GM21717 (cell line): Measurements from ENCODE around the gene C16orf89.
"Not testable (repeated sequence)": the region's sequence is repeated elsewhere in the genome, so short reads cannot be mapped to it uniquely, and the experiment has no call there.

Experiments
- ATAC-seq: cut with Tn5 transposase; IDR thresholded peaks from one replicate; pipeline ENCODE4 v1.9.1; 2021; ENCODE audit warnings: mild to moderate bottlenecking, moderate library complexity; ENCODE audit not compliant: unreplicated experiment

C16orf89 gene

DNA sequence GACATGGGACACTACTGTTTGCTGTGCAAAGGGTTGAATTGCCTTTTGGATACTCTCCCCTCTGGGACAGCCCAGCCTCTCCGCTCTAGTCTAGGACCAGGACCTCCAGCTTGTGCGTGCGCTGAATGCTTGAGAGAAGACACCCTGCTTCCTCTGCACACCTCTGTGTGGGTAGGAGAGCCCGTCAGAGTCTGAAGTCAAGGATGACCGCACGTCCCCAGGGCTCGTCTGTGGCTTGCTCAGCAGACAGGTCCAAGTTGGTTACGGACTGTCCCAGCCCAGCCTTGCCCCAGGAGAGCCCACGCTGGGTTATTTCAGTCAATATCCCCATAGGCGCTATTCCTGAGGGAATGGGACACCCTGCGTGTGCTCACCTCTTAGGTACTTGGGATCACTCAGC, 3.7 kb downstream of the C16orf89 start:
- ATAC-seq = peak; percentile 47

DNA sequence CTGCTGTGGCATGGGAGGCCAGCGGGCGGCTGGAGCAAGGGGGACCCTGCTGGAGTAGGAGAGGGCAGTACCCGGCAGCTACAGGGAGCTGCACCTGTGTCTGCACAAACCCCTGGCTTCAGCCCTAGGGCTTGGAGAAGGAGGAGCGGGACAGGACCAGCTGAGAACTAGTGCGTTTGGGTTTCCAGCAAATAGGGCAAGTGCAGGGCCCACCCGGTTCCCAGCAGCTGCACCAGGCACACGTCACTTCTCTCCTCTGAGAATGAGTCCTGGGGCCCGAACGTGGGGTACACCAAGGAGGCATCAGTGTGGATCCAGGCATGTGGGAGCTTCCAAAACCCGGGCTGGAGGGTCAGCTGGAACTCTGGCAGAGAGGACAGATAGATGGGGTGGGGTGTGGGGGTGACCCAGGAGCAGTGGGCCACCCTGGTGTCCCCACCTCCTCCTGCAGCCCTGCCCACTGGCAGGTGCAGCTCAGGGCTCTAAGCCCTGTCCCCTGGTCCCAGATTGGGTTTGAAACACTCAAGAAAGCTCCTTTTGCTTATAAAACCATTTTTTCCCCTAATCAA, 5.6 kb downstream of the C16orf89 start:
- no peak for ATAC-seq

DNA sequence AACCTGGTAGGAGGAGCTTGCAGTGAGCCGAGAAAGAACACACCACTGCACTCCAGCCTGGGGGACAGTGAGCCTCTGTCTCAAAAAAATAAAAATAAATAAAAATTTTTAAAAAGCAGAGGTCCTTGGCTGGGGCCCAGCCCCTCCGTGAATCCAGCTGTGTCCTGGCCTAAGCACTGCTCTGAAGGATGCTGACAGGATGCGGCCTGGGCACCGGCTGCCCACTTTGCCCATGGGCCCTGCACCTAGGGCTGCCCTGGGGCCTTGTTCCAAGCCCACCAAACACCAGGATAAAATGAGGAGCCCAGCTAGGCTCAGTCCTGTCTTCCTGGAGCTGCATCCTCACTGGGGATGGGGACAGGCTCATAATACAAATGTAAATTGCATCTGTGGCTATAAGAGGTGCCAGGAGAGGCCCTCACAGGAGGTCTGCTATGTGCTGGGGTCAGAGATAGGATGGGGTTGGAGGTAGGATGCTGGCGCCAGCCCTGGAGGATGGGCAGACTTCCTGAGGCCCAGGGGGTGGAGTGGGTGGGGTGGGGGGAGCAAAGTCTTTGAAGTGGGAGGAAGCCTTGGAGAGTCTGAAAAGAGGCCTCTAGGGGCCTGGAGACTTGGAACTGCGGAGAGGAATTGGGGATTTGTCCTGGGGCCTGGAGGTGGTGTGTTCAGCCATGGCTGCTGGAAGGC, 6.2 kb downstream of the C16orf89 start:
- ATAC-seq = no peak

DNA sequence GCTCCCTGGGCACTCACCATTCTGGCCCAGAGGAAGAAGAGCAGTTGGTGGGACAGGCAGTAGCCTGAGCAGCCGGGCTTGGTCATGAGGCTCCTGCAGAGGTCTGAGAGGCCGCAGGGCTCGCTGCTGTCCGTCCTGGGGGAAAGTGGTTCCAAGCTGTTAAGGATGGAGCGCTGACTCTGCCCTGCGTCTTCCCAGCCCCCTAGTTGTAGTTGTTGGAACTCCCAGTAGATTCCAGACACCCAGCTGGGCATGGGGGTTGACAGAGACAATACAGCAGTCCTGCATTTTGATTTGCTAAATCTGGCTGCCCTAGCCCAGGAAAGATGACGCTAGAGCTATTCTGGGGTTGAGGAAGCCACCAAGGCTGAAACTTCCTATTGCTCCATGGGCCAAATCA, 7.3 kb downstream of the C16orf89 start:
- no peak for ATAC-seq

DNA sequence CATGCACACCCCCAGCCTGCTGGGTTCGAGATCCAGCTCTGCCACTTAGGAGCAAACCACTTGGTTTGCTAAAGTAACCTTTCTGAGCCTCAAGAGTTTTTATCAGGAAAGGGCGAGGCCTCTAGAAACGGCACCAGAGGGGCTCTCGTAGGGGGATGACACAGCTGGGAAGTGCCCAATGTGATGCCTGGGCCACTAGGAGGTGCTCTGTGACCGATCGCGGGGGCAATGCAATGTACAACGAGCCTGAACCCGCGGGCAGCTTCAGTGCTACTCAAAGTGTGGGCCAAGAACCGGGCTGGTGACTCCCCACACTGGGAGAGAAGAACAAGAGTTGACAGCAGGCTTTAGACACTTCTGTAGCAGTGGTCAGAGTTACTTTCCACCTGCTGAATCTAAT, 9.4 kb downstream of the C16orf89 start:
- no peak for ATAC-seq

DNA sequence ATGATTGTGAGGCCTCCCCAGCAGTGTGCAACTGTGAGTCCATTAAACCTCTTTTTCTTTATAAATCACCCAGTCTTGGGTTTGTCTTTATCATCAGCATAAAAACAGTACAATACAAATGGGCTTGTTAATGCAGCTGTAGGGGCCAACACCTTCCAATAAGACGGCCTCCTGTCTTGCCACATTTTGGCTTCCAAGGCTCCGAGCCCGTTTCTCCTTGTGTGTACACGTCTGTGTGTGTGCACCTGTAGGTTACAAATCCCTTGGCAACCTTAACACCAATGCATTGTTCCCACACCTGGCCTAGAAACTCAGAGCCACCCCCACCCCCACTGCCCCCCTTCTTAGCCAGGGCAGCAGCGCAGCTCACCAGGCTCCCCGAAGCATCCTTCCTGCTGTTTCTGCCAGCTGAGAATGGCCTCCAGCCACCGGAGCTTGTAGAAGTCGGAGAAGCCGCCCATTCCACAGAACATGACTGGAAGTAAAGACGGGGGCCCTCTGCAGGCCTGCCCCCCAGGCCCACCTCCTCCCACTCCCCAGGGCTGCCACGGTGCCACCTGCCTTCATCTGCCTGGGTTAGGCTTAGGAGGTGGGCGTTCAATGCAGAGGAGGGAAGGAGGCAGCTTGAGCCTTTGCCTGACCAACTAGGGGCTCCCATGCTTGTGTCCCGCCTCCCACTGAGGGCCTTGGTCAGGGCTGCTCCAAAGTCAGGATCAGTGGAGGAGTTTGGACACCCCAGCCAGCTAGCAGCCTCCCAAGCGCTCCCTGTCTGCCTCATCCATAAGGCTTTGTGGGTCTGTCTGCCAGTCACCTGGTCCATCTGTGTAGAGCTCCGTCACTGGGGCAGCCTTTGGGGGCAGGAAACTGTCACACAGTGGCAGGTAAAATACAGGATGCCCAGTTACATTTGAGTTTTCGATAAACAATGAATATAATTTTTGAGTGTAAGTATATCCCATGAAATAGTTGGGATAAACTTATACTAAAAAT, 10.6 kb downstream of the C16orf89 start:
- no peak for ATAC-seq

DNA sequence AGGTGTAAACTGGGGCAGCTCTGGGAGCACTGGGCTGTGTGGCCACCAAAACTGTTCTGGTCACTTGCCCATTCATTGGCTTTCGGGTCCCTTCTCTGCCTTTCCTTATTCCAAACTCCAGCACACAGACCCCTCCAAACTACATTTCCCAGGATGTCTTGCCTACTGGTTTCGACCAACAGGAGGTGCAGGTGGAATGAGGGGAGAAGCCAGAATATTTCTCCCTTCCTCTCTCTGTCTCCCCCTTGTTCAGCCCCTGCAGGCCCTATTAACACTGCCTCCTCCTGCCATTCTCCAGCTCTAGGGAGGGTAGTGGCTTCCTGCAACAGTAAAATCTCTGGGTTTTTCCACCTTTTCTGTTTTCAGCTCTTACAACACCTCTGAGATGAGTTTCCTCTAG, 18.8 kb downstream of the C16orf89 start:
- ATAC-seq = no peak

DNA sequence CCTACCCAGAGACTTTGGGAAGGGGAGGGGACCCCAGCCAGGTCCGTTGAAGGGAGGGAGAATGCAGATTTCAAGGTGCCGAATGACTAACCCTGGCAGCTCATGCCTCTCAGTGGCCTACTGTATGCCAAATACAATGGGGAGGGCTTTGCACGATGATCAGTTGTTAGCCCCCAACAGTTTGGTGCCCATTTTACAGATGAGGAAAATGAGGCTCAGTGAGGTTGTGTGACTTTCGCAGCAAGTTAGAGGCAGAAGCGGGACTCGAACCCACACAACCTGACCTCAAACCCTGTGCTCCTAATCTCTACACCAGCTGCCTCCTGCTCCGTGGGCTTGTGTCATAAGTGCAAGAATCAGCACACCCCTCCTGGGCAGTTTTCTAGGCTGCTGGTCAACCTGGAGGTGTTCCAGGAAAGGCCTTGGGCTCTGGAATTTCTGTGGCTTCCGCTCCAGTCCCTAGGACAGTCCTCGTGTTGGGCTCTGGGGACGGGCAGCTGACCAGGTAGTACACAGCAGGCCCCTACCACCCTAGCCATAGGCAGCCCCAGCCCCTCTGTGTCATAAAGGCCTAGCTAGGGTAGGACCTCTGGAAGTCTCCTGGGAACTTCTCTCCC, 20.1 kb downstream of the C16orf89 start:
- ATAC-seq = no peak

DNA sequence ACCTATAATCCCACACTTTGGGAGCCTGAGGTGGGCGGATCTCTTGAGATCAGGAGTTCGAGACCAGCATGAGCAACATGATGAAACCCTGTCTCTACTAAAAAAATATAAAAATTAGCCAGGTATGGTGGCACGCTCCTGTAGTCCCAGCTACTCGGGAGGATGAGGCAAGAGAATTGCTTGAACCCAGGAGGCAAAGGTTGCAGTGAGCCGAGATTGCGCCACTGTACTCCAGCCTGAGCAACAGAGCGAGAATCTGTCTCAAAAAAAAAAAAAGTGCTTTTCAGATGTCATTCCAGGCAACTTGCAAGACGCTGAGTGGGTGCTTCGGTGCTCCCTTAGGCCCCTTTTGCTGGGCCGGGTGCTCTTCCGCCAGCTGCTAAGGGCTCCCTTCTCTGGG, 21.2 kb downstream of the C16orf89 start:
- ATAC-seq = not testable (repeated sequence)

DNA sequence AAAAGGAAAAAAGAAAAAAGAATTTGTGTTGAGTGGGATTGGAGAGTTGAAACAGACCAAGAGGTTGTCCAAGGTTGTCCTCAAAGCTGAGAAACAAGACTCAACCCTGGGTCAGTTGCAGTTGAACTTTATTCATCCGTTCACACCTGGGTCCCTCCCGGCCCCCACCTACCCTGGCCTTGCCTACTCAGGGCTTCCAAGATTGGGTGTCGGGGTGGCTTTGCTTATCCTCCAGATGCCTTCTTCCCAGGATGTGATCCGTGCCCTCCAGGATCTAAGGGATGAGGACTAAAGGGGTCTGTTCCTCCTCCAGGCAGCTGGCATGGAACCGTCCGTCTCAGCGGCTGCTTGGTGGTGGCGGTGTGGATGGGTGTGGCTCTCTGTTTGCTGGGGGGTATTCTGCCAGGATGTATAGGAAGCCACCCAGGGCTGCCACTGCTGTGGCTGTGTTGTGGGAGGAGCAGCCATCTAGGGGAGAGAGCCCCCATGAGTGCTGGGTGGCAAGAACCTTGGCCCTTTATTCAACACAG, 21.7 kb downstream of the C16orf89 start:
- no peak for ATAC-seq

DNA sequence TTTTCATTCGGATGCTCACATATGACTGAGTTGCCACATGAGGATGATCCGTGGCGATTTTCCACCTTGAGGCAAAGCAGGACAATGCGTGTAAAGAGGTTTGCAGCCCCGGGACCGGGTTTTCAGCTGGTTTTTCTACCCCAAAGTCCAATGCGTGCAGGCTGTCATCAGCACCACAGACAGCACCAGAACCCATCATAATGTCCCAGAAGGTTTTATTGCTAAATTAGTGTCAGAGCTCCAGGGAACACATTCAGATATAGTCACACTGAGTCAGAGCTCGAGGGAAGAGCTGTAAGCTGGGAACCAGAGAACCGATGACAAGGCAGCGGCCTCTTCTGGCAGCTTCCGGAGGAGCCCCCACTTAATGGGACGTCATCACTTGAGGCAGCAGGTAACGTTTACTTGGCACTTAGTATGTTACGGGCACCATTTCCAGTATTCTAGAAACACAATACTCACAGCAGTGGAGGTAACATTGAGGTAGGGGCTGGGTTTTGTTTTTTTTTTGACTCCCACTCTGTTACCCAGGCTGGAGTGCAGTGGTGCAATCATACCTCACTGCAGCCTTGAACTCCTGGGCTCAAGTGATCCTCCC, 23.1 kb downstream of the C16orf89 start:
- no peak for ATAC-seq

DNA sequence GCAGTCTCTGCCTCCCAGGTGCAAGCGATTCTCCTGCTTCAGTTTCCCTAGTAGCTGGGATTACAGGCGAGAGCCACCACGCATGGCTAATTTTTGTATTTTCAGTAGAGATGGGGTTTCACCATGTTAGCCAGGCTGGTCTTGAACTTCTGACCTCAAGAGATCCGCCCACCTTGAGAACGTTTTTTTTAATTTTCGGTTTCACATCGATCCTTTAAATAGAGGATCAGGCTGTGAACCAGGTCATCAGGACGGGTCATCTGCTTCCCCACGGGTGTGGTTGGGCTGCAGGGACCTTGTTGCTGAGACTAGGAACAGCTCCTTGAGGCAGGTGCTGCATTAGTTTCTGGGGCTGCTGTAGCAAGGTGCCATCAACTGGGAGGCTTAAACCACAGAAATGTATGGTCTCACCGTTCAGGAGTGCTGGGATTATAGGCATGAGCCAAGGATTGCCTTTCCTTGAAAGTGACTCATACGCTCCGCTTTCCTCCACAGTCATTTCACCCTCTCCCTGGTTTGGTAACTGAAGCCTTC, 24.1 kb downstream of the C16orf89 start:
- no peak for ATAC-seq

DNA sequence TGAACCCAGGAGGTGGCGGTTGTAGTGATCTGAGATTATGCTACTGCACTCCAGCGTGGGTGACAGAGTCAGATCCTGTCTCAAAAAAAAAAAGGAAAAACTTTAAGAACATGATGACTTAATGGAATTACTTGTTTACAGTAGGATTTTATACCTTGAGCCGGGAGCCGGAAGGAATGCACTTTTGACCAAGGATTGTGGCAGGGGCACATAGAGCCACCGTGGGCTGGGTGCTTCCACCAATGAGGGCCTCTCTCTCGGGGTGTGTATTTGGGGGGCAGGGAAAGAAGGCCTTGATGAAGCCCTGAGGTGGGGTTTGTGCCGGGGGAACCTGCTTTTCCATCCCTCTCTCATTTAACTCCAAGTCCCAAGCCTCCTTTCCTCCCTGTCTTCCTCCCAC, 25.3 kb downstream of the C16orf89 start:
- no peak for ATAC-seq

DNA sequence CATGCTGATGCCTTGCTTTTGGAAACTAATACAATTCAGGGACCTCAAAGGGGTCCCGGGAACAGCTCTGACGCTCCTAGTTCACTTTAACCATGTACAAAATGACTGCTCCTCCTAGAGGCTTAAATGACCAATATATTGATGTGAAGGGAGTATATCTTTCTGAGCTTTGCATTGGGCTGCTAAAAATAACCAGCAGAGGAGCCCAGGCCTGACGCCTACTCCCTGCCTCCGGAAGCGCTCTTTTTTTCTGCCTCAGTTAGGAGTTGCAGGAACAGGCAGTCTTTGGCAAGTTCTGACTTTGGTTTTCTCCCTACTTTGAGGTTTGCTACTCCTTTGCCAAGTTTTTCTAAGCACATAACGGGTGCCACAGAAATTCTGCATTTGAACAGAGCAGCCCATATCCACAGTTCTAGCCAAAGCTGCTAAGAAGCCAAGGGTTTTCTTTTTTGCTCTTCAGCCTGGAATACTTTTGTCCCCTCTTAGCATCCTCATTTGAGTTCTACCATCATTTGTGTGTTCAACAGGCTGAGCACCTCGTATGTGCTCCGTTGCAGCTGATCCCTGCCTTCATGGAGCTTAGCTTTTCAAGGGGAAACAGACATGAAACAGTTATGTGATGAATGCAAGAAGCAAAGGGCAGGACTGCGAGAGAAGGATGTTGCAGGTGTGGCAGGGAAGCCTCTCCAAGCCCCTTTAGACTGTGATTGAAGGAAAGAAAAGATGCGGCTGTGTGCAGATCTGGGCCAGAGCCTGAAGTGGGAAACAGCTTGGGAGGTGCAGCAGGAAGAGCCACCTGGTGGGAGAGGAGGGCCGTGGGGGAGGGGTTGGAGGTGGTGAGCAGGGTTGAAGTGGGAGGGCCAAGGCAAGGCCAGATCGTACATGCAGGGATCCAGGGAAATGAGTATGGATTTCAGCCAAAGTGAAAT, 29.3 kb downstream of the C16orf89 start:
- no peak for ATAC-seq

DNA sequence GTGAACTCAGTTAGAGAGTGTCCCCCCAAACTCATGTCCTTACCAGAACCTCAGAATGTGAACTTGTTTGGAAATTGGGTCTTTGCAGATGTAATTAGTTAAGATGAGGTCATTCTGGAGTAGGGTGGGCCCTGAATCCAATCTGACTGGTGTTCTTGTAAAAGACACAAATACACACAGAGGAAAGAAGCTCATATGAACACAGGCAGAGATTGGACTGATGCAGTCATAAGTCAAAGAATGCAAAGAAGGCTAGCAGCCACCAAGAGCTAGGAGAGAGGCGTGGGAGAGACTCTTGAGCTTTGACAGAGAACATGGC, 29.9 kb downstream of the C16orf89 start:
- no peak for ATAC-seq

DNA sequence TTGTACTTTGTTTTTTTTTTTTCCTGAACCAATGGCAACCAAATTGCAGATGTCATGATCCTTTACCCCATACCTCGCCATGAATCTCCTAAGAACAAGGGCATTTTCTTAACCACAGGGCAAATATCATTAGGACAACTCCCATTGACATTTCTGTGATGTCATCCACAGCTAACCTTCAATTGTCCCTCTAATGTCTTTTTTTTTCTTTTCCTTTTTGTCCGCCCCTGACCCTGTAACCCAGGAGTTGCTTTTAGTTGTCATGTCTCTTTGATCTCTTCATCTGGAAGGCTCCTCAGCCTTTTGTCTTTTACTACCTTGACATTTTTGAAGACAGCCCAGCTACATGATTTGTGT, 31.6 kb downstream of the C16orf89 start:
- ATAC-seq = no peak

DNA sequence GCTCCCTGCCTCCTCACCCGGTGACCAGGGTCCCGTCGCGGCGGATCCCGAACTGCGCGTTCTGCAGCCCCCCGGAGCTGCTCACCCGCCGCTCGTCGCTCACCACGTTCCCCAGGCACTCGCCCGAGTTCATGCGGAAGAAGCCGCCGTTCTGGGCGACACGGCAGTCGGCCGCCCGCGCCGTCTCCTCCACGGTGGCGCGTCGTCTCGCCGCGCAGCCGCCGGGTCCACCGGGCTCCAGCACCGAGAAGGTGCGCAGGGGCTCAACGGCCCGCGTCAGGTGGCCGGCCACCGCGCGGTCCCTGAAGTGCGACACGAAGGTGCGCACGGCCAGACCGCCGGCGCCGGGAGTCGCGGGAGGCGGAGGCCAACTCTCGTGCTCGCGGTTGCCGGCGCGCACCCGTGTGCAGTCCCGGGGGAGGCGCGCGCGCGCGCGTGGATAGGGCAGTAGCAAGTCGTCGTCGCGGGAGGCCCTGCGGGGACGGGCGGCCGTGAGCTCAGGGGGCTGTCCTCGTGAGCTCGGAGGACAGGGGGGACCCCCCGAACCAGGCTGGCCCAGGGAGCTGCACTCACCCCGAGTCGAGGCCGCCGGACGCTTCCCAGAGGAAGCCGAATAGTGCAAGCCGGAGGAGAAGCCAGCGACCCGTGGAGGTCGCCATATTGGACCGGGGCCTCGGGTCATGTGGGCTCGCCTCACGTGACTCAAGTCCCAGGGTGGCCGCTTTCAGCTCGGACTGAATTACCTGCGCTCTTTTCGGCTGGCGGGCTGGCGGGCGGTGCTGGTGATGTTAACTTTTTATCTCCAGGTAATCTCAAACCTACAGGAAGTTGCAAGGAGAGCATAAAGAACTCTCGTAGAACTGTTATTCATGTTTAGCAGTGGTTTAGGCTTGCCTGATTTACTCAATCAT, 32.2 kb downstream of the C16orf89 start, which contains the start of gene NAGPA:
TSS of gene NAGPA (minus strand) at position 680 of the 911 bp plus-strand sequence. CDS start at position 659, 21 bp downstream.
- ATAC-seq = peak; percentile 86

DNA sequence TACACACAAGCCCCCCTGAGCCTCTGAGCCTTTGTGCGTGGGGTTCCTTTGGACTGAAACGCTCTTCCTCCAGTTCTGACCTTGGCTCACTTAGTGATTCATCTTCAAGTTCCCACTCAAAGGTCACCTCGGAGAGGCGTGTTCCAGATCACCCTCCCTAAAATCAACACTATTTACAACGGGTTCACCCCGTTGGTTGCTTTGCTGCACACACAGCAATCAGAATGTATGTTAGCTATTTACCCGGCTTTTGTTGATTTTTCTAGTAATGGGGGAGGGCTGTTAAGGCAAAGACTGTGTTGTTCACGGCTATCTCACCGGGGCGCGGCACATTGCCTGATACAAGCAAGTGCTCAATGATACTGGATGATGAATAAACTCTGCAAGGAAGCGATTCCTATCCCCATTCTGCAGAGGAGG, 33.0 kb downstream of the C16orf89 start:
- no peak for ATAC-seq
